Muscle layer of colon (tissue), 2 donors: ENCODE measurements around the gene LAMB4.

Experiments
- H3K27ac ChIP-seq: one replicate; pipeline ENCODE4 v1.7.0; 2013; ENCODE audit warnings: low read depth, mild to moderate bottlenecking, low read length, moderate library complexity
- H3K27me3 ChIP-seq, 2 donors: one replicate each; pipeline ENCODE4 v1.7.0; 2013; ENCODE audit warnings: low read length in 2 of 2, mild to moderate bottlenecking in 2 of 2; ENCODE audit not compliant: insufficient read depth in 2 of 2, control insufficient read depth in 1 of 2
- H3K36me3 ChIP-seq: one replicate; pipeline ENCODE4 v1.7.0; 2013; ENCODE audit warnings: mild to moderate bottlenecking, low read length; ENCODE audit not compliant: insufficient read depth
- H3K4me1 ChIP-seq: one replicate; pipeline ENCODE4 v1.7.0; 2013; ENCODE audit warnings: mild to moderate bottlenecking, low read length; ENCODE audit not compliant: insufficient read depth
- H3K4me3 ChIP-seq, 2 donors: one replicate each; pipeline ENCODE4 v1.7.0; 2013; ENCODE audit warnings: low read length in 2 of 2, low read depth in 1 of 2, mild to moderate bottlenecking in 1 of 2, moderate library complexity in 1 of 2
- H3K9ac ChIP-seq: one replicate; pipeline ENCODE4 v1.7.0; 2013; ENCODE audit warnings: low read length
- H3K9me3 ChIP-seq: one replicate; pipeline ENCODE4 v1.7.0; 2013; ENCODE audit warnings: mild to moderate bottlenecking, low read length
- donor health status: abdominal sarcoma.
- donor health status: Adenocarcinoma of cecum.

LAMB4 gene

DNA sequence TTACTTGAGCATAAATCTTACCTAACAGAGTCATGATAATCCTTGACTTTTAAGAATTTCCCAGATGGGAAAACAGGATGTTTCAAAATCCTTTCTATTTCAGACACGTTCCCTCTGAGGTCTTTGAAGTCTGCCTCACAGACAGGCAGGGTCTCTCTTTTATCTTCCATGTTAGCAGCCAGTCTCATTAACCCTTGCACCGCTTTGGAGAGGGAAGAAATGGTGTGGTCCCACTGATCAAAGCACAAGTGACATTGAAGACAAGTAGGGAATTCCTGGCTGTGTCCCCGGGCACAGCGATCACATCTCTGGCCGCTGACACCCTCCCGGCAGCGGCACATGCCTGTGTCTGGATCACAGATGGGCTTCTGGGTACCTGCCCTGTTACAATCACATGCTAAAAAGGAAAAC lies 74.5 kb downstream of the LAMB4 start:
- Histone ChIP-seq H3K4me3 (no peak overlapping the region), H3K36me3 (no peaks in the 10 kb centered on the region), H3K27ac (no peak overlapping the region), H3K4me1 (peaks cover 17% of the 10 kb centered on the region), H3K27me3 (no peaks in the 10 kb centered on the region), H3K9me3 (no peaks in the 10 kb centered on the region), H3K9ac (no peak overlapping the region)

DNA sequence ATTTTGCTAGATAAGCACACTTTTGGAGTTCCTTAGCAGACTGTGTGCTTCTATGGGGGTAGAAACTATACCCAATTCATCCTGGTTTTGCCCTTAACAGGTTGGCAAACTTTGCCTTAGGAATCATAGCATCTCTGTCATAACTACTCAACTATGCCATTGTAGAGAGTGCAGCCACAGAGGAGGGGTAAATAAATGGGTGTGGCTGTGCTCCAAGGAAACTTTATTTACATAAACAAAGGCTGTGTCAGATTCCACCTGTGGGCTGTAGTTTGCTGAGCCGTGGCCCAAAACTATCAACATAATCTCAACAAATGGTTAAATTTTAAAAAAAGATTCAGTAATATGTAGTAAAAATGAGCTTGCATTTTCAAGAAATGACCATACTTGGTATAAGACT lies 75.6 kb downstream of the LAMB4 start:
- Histone ChIP-seq H3K4me3 (no peak overlapping the region), H3K27ac (no peak overlapping the region), H3K9ac (no peak overlapping the region), H3K9me3 (no peaks in the 10 kb centered on the region), H3K4me1 (peaks cover 13% of the 10 kb centered on the region), H3K27me3 (no peaks in the 10 kb centered on the region), H3K36me3 (no peaks in the 10 kb centered on the region)

DNA sequence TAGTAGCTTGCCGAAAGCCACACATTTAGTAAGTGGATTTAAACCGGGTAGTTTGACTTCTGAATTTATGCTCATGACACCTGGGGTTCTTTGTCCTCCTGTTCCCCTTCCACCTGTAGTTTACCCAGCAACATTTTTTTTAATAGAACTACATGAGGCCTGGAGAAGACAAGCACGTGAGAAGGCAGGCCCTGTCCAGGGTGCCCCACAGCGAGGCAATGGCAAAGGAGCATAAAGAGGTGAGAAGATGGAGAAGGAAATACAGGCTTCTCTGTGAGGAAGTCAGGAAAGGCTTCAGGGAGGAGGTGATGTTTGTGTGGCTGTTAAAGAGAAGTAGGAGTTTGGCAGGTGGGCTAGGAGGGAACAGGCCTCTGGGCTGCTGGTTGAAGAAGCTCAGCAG lies 76.9 kb downstream of the LAMB4 start:
- H3K4me1 ChIP-seq: peaks cover 13% of the 10 kb centered on the region
- no peak overlapping the region for H3K9ac ChIP-seq
- no peaks in the 10 kb centered on the region for H3K36me3 ChIP-seq
- H3K27me3 ChIP-seq: no peaks in the 10 kb centered on the region
- no peak overlapping the region for H3K4me3 ChIP-seq
- no peak overlapping the region for H3K27ac ChIP-seq
- H3K9me3 ChIP-seq: no peaks in the 10 kb centered on the region

DNA sequence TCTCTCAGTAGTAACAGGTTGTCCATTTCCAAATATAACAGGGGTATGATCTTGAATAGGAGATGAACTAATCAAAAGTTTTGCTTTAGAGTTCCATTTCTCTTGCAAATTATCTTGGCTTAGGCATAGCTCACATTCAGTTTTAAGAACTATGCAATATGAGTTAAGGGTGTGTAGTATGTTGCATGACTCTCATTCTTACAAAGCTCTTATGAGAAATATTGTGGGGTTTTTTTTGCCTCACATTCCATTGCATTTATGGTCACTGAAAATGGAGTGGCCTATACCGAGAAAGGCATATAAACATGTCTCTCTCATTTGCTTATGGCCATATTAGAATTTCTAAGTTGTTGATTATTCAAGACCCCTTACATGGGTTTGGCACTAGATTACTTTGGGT lies 78.7 kb downstream of the LAMB4 start:
- Histone ChIP-seq H3K4me1 (peaks cover 13% of the 10 kb centered on the region), H3K4me3 (no peak overlapping the region), H3K36me3 (no peaks in the 10 kb centered on the region), H3K9me3 (no peaks in the 10 kb centered on the region), H3K9ac (no peak overlapping the region), H3K27ac (no peak overlapping the region), H3K27me3 (no peaks in the 10 kb centered on the region)

DNA sequence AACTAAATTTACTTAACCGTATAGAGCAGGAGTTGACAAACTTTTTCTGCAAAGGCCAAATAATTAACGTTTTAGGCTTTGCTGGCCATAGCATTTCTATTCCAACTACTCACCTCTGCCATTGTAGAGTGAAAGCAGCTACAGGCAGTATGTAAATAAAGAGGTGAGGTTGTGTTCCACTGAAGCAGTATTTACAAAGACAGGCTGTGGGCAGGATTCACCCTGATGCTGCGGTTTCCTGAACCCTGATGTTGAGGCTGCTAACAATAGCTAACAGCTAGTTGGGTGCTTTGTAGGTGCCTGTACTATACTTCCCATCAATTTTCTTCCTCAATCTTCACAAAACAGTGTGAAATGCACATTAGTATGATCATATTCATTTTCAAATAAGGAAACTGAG lies 80.2 kb downstream of the LAMB4 start:
- Histone ChIP-seq H3K4me1 (peaks cover 17% of the 10 kb centered on the region), H3K36me3 (no peaks in the 10 kb centered on the region), H3K4me3 (no peak overlapping the region), H3K27me3 (no peaks in the 10 kb centered on the region), H3K27ac (no peak overlapping the region), H3K9ac (no peak overlapping the region), H3K9me3 (no peaks in the 10 kb centered on the region)

DNA sequence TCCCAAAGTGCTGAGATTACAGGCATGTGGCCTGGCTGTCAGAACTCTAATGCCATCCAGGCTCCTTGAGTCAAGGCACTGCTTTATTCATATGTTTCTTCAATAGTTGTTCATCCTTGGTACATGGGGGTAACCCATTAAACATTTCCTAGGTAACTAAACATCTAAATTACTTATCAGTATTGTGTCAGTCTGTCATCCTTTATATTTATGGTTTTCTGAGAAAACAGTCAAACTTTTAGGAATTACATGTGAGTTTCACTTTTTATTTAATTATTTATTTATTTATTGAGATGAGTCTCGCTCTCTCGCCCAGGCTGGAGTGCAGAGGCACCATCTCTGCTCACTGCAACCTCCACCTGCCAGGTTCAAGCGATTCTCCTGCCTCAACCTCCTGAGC lies 81.7 kb downstream of the LAMB4 start:
- Histone ChIP-seq H3K27me3 (no peaks in the 10 kb centered on the region), H3K4me3 (no peak overlapping the region), H3K9ac (no peak overlapping the region), H3K9me3 (no peaks in the 10 kb centered on the region), H3K36me3 (no peaks in the 10 kb centered on the region), H3K27ac (no peak overlapping the region), H3K4me1 (peaks cover 17% of the 10 kb centered on the region)

DNA sequence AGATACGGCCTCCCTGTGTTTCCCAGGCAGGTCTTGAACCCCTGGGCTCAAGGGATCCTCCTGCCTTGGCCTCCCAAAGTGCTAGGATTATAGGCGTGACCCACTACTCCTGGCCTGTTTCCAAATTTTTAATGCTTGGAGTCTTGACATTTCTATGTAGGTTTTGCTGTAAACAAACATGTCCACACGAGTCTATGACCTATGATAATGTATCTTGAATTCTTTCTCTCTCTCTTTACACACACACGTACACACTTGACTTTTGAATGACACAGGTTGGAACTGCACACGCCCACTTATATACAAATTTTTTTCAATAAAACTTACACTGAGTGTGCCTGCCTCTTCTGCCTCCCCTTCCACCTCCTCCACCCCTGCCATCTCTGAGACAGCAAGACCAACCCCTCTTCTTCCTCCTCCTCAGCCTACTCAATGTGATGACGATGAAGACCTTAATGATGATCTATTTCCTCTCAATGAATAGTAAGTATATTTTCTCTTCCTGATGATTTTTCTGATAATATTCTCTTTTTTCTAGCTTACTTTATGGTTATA lies 83.1 kb downstream of the LAMB4 start:
- Histone ChIP-seq H3K9me3 (no peaks in the 10 kb centered on the region), H3K27me3 (no peaks in the 10 kb centered on the region), H3K4me1 (peaks cover 17% of the 10 kb centered on the region), H3K36me3 (no peaks in the 10 kb centered on the region), H3K27ac (no peak overlapping the region), H3K4me3 (no peak overlapping the region), H3K9ac (no peak overlapping the region)

DNA sequence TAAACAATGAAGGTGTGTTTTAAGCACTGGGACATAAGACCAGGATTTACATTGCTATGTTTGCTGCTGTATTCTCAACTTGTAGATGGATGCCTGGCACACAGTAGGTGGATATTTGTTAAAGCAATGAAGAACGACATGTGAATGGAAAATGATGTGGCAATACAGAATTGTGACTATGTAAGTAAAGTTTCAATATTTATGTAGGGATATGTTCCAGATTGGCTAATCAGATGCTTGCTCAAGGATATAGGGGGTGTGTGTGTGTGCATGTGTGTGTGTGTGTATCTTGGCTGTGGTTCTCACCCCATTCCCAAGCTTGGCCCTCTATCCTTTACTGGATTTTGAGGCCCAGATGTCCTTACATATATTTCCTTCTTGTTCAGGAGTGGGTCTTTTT lies 84.5 kb downstream of the LAMB4 start:
- H3K36me3 ChIP-seq: no peaks in the 10 kb centered on the region
- H3K4me3 ChIP-seq: no peak overlapping the region
- H3K9me3 ChIP-seq: no peaks in the 10 kb centered on the region
- no peak overlapping the region for H3K9ac ChIP-seq
- H3K27ac ChIP-seq: no peak overlapping the region
- no peaks in the 10 kb centered on the region for H3K27me3 ChIP-seq
- peaks cover 6% of the 10 kb centered on the region for H3K4me1 ChIP-seq

DNA sequence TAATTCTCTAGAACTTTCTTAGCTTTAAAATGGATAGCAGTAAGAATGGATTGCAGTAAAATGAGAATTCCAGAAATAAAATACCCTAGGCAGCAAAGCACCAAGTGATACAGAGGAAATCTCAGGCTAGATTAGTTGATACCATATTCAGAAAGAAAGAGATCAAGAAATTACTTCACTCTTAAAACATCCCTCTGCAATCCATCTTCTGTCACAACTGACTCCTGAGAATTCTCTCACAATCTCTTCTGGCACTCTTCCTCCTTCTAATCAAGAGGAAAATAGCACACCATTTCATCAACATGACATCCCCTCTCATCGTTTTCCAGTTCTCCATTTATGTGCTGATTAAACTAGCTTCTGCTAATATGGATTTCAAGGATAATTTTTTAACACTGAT lies 85.0 kb downstream of the LAMB4 start:
- Histone ChIP-seq H3K36me3 (no peaks in the 10 kb centered on the region), H3K9ac (no peak overlapping the region), H3K9me3 (no peaks in the 10 kb centered on the region), H3K4me1 (peaks cover 4% of the 10 kb centered on the region), H3K4me3 (no peak overlapping the region), H3K27me3 (no peaks in the 10 kb centered on the region), H3K27ac (no peak overlapping the region)

DNA sequence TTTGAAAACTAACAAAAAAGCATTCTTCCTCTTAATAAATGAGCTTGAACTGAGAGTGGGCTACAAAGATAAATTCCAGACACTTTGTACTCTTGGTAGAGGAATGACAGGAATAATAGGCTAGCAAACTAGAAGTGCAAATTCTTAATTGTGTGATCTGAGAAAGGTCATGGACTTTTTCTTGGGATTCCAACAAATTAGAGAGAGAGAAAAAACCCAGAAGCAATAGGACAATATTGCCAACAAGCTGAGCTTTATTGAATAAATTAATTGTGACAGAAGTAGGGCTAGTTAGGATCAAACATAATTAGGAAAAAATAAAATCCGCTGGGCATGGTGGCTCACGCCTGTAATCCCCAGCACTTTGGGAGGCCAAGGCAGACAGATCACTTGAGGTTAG lies 85.8 kb downstream of the LAMB4 start:
- Histone ChIP-seq H3K4me3 (no peak overlapping the region), H3K27me3 (no peaks in the 10 kb centered on the region), H3K36me3 (no peaks in the 10 kb centered on the region), H3K4me1 (peaks cover 4% of the 10 kb centered on the region), H3K9ac (no peak overlapping the region), H3K27ac (no peak overlapping the region), H3K9me3 (no peaks in the 10 kb centered on the region)

DNA sequence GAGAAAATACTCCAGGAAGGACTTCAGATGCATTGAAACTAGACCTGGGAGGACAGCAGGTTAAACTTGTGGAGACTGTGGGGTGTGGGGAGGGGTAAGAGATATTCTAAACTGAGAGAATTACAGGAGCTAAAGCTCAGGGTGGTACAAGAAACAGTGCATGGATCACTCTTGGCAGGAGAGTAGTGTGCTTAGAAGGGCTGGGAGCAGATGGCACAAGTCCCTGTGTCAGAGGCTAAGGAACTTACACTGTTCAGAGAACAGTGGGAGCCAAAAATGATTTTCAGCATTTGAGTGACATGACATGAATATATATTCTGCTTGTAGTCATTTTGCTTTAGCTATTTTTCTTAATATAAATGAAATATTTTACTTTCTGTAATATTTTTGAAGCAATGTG lies 91.2 kb downstream of the LAMB4 start:
- H3K27ac ChIP-seq: no peak overlapping the region
- H3K9ac ChIP-seq: no peak overlapping the region
- no peaks in the 10 kb centered on the region for H3K4me1 ChIP-seq

DNA sequence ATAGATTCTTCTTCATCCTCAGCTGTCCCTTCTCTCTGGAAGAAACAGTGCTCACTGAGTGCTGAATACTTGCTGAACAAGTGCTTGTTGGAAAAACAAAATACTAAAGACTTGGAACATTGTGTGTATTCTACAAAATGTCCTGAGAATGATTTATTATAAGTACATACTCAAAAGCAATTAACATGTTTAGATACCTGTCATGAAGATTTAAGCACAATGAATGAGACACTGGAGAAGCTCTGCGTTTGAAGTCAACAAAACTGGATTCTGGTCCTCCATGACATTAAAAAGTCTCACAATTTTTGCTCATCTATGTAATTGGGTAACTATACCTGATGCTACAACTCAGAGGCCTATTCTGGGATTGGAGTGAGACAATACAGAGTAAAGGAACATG lies 92.4 kb downstream of the LAMB4 start:
- no peaks in the 10 kb centered on the region for H3K27me3 ChIP-seq
- no peak overlapping the region for H3K27ac ChIP-seq
- H3K9me3 ChIP-seq: no peaks in the 10 kb centered on the region
- no peak overlapping the region for H3K9ac ChIP-seq
- H3K36me3 ChIP-seq: no peaks in the 10 kb centered on the region
- H3K4me3 ChIP-seq: no peak overlapping the region
- no peaks in the 10 kb centered on the region for H3K4me1 ChIP-seq

More for the DNA sequence above, 91.2 kb downstream of the LAMB4 start:
- Histone ChIP-seq H3K27me3 (no peaks in the 10 kb centered on the region), H3K36me3 (no peaks in the 10 kb centered on the region), H3K9me3 (no peaks in the 10 kb centered on the region), H3K4me3 (no peak overlapping the region)
